Activated CD8-positive, alpha-beta T cell treated with anti-CD3 and anti-CD28 coated beads for 36 hours (primary cell): ENCODE data around the gene SMIM8. TPM values are rescaled to one million over a fixed set of nuclear protein-coding genes. Genes with fewer than 3 reads are reported as not detected.

Experiments
- ATAC-seq: fragments of 200-7000 bp; cut with Tn5 transposase; one replicate; pipeline ENCODE4 v1.10.0; 2021; ENCODE audit warnings: mild to moderate bottlenecking, moderate library complexity
- CTCF ChIA-PET: fragments of 350-600 bp; sonication (Branson Sonifier 250); formaldehyde crosslinking; loops from one replicate; lab custom pipeline; 2021; ENCODE audit warnings: antibody characterized with exemption; lab: Charles Lee
- POLR2A ChIA-PET: fragments of 350-600 bp; sonication (Branson Sonifier 250); formaldehyde crosslinking; loops from one replicate; lab custom pipeline; 2021; ENCODE audit warnings: antibody characterized with exemption; lab: Charles Lee
- DNase-seq: peaks from one replicate; pipeline ENCODE4 v3.0.0-alpha.2; 2020
- H3K27ac Mint-ChIP-seq: one replicate; pipeline ENCODE4 v1.8.0; 2021; ENCODE audit warnings: mild to moderate bottlenecking, mixed read lengths
- H3K27me3 Mint-ChIP-seq: one replicate; pipeline ENCODE4 v1.8.0; 2021; ENCODE audit warnings: mixed read lengths
- H3K36me3 Mint-ChIP-seq: one replicate; pipeline ENCODE4 v1.8.0; 2021; ENCODE audit warnings: low read depth, mixed read lengths
- H3K4me1 Mint-ChIP-seq: one replicate; pipeline ENCODE4 v1.8.0; 2021; ENCODE audit warnings: low read depth, mixed read lengths
- H3K4me3 Mint-ChIP-seq: one replicate; pipeline ENCODE4 v1.8.0; 2021; ENCODE audit warnings: mild to moderate bottlenecking, moderate library complexity, mixed read lengths
- H3K9me3 Mint-ChIP-seq: one replicate; pipeline ENCODE4 v1.8.0; 2021; ENCODE audit warnings: mixed read lengths
- CTCF ChIP-seq: fragments of 200-600 bp; IDR thresholded peaks from one replicate; pipeline ENCODE4 v1.8.0; 2022; ENCODE audit warnings: antibody characterized with exemption, mild to moderate bottlenecking
- intact Hi-C: fragments of 100-400 bp; cut with micrococcal nuclease; formaldehyde crosslinking; loops from one replicate; pipeline ENCODE4 v1.10.0; 2022
- total RNA-seq, 2 experiments: library from RNA; stranded (reverse); gene quantifications; one replicate each; pipeline ENCODE4 v1.2.3, GENCODE V29; 2021

SMIM8 gene
- total RNA-seq, 2 experiments from 2014 or later = 10.7 to 11.9 TPM

DNA sequence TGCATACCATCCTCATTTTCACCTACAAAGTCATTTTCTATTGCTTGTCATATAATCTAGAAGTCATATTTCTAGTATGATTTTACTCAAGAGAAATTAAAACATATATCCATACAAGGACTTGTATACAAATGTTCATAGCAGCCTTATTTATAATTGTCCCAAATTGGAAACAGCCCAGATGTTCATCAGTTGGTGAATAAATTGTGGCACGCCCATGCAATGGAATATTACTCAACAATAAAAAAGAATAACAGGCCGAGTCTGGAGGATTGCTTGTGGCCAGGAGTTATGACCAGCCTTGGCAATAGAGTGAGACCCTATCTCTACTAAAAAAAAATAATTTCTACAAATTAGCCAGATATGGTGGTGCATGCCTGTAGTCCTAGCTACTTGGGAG is 51.0 kb downstream of the SMIM8 start:
- POLR2A ChIA-PET = no interaction called here
- Mint-ChIP-seq H3K4me1 (no peaks in the 10 kb centered on the region), H3K27me3 (no peaks in the 10 kb centered on the region)

GRCh38 chr6:87375315-87375714 is 52.9 kb downstream of the SMIM8 start:
- no peak for DNase-seq
- ChIA-PET CTCF (no interaction called here), POLR2A (no interaction called here)
- ATAC-seq = no peak
- Mint-ChIP-seq H3K9me3 (no peaks in the 10 kb centered on the region), H3K36me3 (no peaks in the 10 kb centered on the region), H3K4me1 (peaks cover 3% of the 10 kb centered on the region), H3K27ac (no peak overlapping the region), H3K27me3 (no peaks in the 10 kb centered on the region), H3K4me3 (no peak overlapping the region)
- no peak for TF ChIP-seq CTCF
- intact Hi-C loops = no loop called here

More for the DNA sequence above, 51.0 kb downstream of the SMIM8 start:
- H3K36me3 Mint-ChIP-seq = no peaks in the 10 kb centered on the region
- H3K4me3 Mint-ChIP-seq = no peak overlapping the region
- no peak overlapping the region for H3K27ac Mint-ChIP-seq
- H3K9me3 Mint-ChIP-seq = no peaks in the 10 kb centered on the region
- DNase-seq (no peak), ATAC-seq (no peak)
- intact Hi-C loops = no loop called here
- CTCF ChIA-PET = interaction anchor here (1.6 kb wide), 1 partner anchor 19 kb away, joined by 3 read pairs; no protein-coding TSS in a partner anchor
- no peak for TF ChIP-seq CTCF

GRCh38 chr6:87376643-87377042 is 54.3 kb downstream of the SMIM8 start:
- peaks cover 3% of the 10 kb centered on the region for H3K4me1 Mint-ChIP-seq
- intact Hi-C loops = no loop called here

GRCh38 chr6:87378947-87379346 is 56.6 kb downstream of the SMIM8 start:
- intact Hi-C loops = no loop called here
- POLR2A ChIA-PET = no interaction called here
- H3K4me3 Mint-ChIP-seq = no peak overlapping the region
- no peaks in the 10 kb centered on the region for H3K9me3 Mint-ChIP-seq
- ATAC-seq = no peak
- no peak for DNase-seq
- no peak overlapping the region for H3K27ac Mint-ChIP-seq
- H3K27me3 Mint-ChIP-seq = no peaks in the 10 kb centered on the region
- peaks cover 3% of the 10 kb centered on the region for H3K4me1 Mint-ChIP-seq
- TF ChIP-seq CTCF = no peak
- H3K36me3 Mint-ChIP-seq = no peaks in the 10 kb centered on the region
- CTCF ChIA-PET = interaction anchor here (1.1 kb wide), 1 partner anchor 14 kb away, joined by 4 read pairs; no protein-coding TSS in a partner anchor

More at GRCh38 chr6:87376643-87377042, 54.3 kb downstream of the SMIM8 start:
- ChIA-PET POLR2A (no interaction called here), CTCF (no interaction called here)
- DNase-seq = no peak
- no peak overlapping the region for H3K27ac Mint-ChIP-seq
- H3K9me3 Mint-ChIP-seq = no peaks in the 10 kb centered on the region
- ATAC-seq = no peak
- no peaks in the 10 kb centered on the region for H3K36me3 Mint-ChIP-seq
- no peak overlapping the region for H3K4me3 Mint-ChIP-seq
- H3K27me3 Mint-ChIP-seq = no peaks in the 10 kb centered on the region
- TF ChIP-seq CTCF = no peak

- Mint-ChIP-seq H3K4me1 (peaks cover 3% of the 10 kb centered on the region), H3K27ac (no peak overlapping the region), H3K36me3 (no peaks in the 10 kb centered on the region), H3K9me3 (no peaks in the 10 kb centered on the region), H3K27me3 (no peaks in the 10 kb centered on the region), H3K4me3 (no peak overlapping the region)
- intact Hi-C loops = loop anchor here (10.0 kb wide), 1 partner anchor 248 kb away; no protein-coding TSS in a partner anchor
- DNase-seq = no peak
- ChIA-PET CTCF (interaction anchor here (1.1 kb wide), 1 partner anchor 14 kb away, joined by 3 read pairs; no protein-coding TSS in a partner anchor), POLR2A (no interaction called here)
- no peak for ATAC-seq
- TF ChIP-seq CTCF = no peak
Observed at GRCh38 chr6:87382861-87383260, 60.5 kb downstream of the SMIM8 start.
